Measurements from ENCODE around the gene DYNLL2. TPM values are rescaled to one million over a fixed set of nuclear protein-coding genes. Genes with fewer than 3 reads are reported as not detected.
"Not testable (repeated sequence)": the region's sequence is repeated elsewhere in the genome, so short reads cannot be mapped to it uniquely, and the experiment has no call there.

Gene DYNLL2
- total RNA-seq, 1 donor from 2014 or later, result 19.6 TPM

GRCh38 chr17:58097384-58098088 lies 14.3 kb downstream of the DYNLL2 start:
- no peak for TF ChIP-seq CTCF (IDR thresholded peaks at IDR 0.05)
- Mint-ChIP-seq H3K36me3 (ENCODE audit: low read depth) (peaks cover 16% of the 10 kb centered on the region), H3K27ac (no peak overlapping the region), H3K27me3 (no peaks in the 10 kb centered on the region), H3K9me3 (no peaks in the 10 kb centered on the region), H3K4me1 (no peaks in the 10 kb centered on the region), H3K4me3 (no peak overlapping the region)
- ChIA-PET POLR2A (no interaction called here), CTCF (no interaction called here)
- intact Hi-C loops (cut with micrococcal nuclease), result no loop called here
- DNase-seq (no peak), ATAC-seq (ENCODE audit: low read depth) (no peak)

GRCh38 chr17:58100506-58100905 lies 17.3 kb downstream of the DYNLL2 start:
- H3K27ac Mint-ChIP-seq, result no peak overlapping the region
- DNase-seq (no peak), ATAC-seq (ENCODE audit: low read depth) (no peak)
- H3K27me3 Mint-ChIP-seq, result no peaks in the 10 kb centered on the region
- ChIA-PET POLR2A (no interaction called here), CTCF (interaction anchor here (1.0 kb wide), 1 partner anchor 208 kb away, joined by 3 read pairs; no protein-coding TSS in a partner anchor)
- intact Hi-C loops (cut with micrococcal nuclease), result no loop called here
- H3K9me3 Mint-ChIP-seq, result no peaks in the 10 kb centered on the region
- no peaks in the 10 kb centered on the region for H3K4me1 Mint-ChIP-seq
- H3K4me3 Mint-ChIP-seq, result no peak overlapping the region
- no peak for TF ChIP-seq CTCF (IDR thresholded peaks at IDR 0.05)
- no peaks in the 10 kb centered on the region for H3K36me3 Mint-ChIP-seq (ENCODE audit: low read depth)

GRCh38 chr17:58101898-58102297 lies 18.7 kb downstream of the DYNLL2 start:
- CTCF ChIA-PET, POLR2A ChIA-PET: not testable (repeated sequence)

GRCh38 chr17:58105093-58105492 lies 21.9 kb downstream of the DYNLL2 start:
- ATAC-seq (ENCODE audit: low read depth), result no peak
- ChIA-PET POLR2A (no interaction called here), CTCF (no interaction called here)
- no peaks in the 10 kb centered on the region for H3K4me1 Mint-ChIP-seq
- peaks cover 3% of the 10 kb centered on the region for H3K27me3 Mint-ChIP-seq
- intact Hi-C loops (cut with micrococcal nuclease), result no loop called here
- H3K4me3 Mint-ChIP-seq, result no peak overlapping the region
- H3K27ac Mint-ChIP-seq, result no peak overlapping the region
- H3K36me3 Mint-ChIP-seq (ENCODE audit: low read depth), result no peaks in the 10 kb centered on the region
- DNase-seq, result no peak
- no peak for TF ChIP-seq CTCF (IDR thresholded peaks at IDR 0.05)
- peaks cover 2% of the 10 kb centered on the region for H3K9me3 Mint-ChIP-seq

More at GRCh38 chr17:58101898-58102297, 18.7 kb downstream of the DYNLL2 start:
- H3K36me3 Mint-ChIP-seq (ENCODE audit: low read depth); ATAC-seq (ENCODE audit: low read depth); H3K9me3 Mint-ChIP-seq; intact Hi-C loops (cut with micrococcal nuclease); H3K4me1 Mint-ChIP-seq; H3K27ac Mint-ChIP-seq; DNase-seq; H3K27me3 Mint-ChIP-seq; H3K4me3 Mint-ChIP-seq: not testable (repeated sequence)

GRCh38 chr17:58107306-58107705 lies 24.1 kb downstream of the DYNLL2 start:
- H3K9me3 Mint-ChIP-seq, result peaks cover 2% of the 10 kb centered on the region
- H3K4me3 Mint-ChIP-seq, result no peak overlapping the region
- no peaks in the 10 kb centered on the region for H3K36me3 Mint-ChIP-seq (ENCODE audit: low read depth)
- ATAC-seq (ENCODE audit: low read depth) (no peak), DNase-seq (no peak)
- intact Hi-C loops (cut with micrococcal nuclease), result no loop called here
- H3K27me3 Mint-ChIP-seq, result peaks cover 10% of the 10 kb centered on the region
- no peak overlapping the region for H3K27ac Mint-ChIP-seq
- ChIA-PET CTCF (no interaction called here), POLR2A (interaction anchor here (0.7 kb wide), 1 partner anchor 105 kb away, joined by 3 read pairs; no protein-coding TSS in a partner anchor)
- H3K4me1 Mint-ChIP-seq, result no peaks in the 10 kb centered on the region
- TF ChIP-seq CTCF (IDR thresholded peaks at IDR 0.05), result no peak

GRCh38 chr17:58109197-58109596 lies 26.0 kb downstream of the DYNLL2 start:
- ChIA-PET CTCF (no interaction called here), POLR2A (no interaction called here)
- no peak overlapping the region for H3K4me3 Mint-ChIP-seq
- DNase-seq, result no peak
- H3K27ac Mint-ChIP-seq, result no peak overlapping the region
- peaks cover 10% of the 10 kb centered on the region for H3K27me3 Mint-ChIP-seq
- ATAC-seq (ENCODE audit: low read depth), result no peak
- intact Hi-C loops (cut with micrococcal nuclease), result no loop called here
- no peaks in the 10 kb centered on the region for H3K4me1 Mint-ChIP-seq
- peaks cover 2% of the 10 kb centered on the region for H3K9me3 Mint-ChIP-seq
- no peak for TF ChIP-seq CTCF (IDR thresholded peaks at IDR 0.05)
- H3K36me3 Mint-ChIP-seq (ENCODE audit: low read depth), result no peaks in the 10 kb centered on the region
